Stimulated activated CD4-positive, alpha-beta T cell treated with anti-CD3 and anti-CD28 coated beads, Interleukin-2, amount 100 ng/mL, for 24 hours (primary cell): ENCODE data around the gene PPP1R15B.

Experiments
- DNase-seq, 2 donors: peaks; one replicate each; pipeline ENCODE4 v3.0.0-alpha.2; 2020

Gene PPP1R15B

DNA sequence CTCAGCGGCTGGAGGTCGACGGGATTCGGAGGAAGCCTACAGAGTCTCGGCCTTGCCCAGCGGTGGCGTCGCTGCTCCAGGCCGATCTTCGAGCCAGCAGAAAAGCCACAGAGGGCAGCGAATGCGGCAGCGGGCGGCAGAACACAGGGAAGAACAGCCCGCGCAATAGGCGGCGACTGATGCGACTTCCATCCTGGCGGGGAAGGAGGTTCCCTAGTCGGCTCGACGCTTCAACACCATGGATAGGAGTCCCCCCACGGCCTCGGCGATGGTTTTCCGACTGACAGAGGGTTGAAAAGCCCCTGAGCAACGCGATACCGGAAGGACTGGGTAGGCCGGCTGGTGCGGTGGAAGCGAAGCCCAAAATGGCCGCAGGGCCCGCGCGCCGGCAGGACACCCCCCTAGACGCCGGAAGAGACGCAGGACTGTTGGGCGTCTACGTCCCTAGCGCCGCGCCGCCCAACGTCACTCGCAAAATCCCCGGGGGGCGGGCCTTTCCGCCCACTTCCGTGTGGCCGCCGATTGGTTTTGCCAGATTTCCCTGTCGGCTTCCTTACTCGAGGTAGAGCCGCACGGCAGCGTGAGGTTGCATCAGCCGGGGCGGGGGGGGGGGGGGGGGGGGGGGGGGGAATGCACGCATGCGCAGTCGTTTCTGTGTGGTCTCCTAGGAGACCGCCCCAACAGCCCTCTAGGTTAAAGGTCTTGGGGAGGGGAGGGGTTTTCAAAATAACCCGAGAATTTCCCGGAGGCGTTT, at the start of gene PPP1R15B:
PPP1R15B (minus strand) TSS at position 367 of the 754 bp plus-strand sequence. CDS start 406 bp downstream, outside the sequence.
- peak; percentile 95 to 97 for DNase-seq

DNA sequence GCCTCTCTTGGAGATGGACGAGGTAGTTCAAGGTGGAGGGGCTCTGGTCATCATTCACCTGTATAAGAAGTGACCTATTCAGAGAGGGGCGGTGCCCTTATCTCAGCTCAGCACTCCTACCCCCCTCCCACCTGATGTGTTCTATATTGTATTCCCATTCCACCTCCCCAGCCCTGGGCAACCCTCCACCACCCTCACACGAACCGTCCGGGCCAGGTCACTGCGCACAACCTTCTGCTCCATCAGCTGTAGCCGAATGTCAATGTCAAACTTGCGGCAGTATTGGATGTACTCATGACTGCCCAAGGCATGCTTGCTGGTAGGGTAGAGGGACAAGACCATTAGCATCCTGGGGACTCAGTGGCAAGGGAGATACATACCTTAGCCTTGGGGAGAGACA, 48.7 kb upstream of the PPP1R15B start:
- no peak for DNase-seq

DNA sequence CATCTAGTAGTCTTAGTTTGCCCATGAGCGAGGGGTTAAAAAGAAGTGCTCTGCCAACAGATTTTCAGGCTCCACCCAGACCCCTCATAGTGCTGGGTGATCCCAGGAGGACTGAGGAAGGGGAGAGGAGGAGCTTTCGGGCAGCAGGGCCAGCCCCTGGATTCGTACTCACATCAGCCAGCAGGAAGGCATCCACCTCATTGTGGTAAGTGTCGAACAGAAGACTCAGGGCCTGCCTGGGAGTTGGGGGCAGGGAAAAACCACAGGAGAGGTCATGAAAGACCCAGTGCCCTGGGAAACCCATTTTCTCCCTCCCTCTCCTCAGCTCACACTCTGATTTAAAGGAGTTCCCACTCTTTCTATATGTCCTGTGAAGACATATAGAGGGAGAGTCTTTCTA, 48.1 kb upstream of the PPP1R15B start:
- no peak for DNase-seq

DNA sequence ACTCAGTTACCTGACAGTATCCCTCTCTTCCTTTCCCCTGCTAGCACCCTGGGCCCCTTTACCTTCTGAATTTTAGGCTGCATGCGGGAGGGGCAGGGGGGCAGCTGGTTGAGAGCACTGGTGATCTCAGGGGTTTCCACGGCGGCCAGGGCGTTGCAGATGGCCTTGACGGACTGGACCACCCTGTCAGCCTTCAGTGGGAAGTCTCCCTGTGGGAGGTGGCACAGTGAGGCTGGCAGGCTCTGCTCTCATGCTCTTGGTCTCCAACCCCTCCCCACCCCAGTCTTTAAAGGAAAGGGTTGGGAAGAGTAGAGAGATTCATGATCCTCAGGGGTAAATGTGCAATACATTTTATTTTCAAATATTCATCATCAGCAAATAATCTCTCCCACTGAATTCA, 46.0 kb upstream of the PPP1R15B start:
- no peak for DNase-seq

DNA sequence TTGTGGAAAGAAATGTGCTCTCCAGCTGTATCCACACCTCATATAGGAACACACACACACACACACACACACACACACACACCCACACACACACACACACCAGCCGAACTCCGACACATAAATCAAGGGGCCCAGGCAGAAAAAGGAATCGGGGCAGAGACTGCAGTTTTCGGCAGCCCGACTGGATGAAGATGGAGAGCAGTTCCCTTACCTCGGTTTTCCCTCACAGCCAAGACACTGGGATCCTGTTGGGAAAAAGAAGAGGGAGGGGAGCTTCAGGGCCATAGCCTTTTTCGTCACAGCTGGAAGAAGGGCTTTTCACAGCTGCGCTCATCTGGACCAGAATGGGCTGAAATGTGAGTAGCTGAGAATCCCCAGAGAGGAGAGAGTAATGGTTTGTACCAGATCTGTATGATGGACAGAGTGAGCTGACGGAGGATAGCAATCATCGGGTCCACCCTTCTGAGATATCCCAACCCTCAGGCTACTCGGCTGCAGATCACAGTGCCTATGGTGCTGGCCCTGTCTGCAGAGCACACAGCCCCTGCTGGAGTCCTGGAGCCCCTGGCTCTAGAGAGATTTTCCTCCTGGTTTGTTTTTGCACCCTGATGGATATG, 45.3 kb upstream of the PPP1R15B start:
- no peak for DNase-seq

DNA sequence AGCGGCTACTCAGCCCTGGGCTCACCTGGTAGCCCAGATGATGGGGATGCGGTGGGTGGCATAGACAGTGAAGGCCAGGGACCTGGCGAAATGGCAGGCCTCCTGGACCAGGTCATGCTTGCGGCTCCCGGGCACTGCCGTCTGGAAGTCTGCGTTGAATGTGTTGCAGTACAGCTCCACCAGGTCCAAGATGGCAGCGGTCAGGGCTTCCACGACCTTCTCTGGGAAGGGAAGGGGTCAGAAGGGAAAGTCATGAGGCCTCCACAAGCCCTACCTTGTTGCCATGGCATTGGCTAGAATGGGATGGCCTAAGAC, 44.2 kb upstream of the PPP1R15B start:
- DNase-seq, result no peak

DNA sequence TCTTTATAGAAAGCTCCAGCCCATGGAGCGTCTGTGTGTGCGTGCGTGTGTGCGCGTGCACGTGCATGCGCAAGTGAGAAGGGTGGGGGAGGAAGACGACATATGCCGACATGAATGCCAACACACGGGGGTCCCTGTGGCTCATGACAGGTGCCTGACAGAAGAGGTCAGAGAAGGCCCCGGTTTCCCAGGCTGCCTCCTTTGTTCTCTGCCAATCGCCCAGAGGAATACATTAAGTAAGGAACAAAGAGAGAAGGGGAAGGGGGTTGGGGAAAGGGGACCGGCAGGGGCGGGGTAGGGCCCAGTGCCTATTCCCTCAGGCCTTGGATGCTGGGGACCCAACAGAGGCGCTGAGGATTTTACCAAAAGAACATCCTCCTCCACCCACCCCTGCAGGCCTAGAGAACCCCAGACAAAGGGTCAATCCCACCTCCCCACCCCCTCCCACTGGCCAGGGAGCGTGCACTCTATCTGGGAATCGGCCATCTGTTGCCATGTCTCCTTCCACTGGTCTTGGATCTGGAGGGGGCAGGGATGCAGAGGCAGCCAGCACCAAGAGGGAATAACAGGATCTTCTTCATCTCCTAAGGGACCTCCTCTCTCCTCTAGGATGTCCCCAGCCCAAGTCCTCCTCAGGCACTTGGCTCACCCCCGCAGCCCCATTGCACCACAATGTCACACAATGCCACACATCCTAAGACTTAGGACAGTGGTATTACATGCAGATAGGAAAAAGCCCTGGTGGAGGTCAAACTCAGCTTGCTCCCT, 43.6 kb upstream of the PPP1R15B start:
- no peak for DNase-seq

DNA sequence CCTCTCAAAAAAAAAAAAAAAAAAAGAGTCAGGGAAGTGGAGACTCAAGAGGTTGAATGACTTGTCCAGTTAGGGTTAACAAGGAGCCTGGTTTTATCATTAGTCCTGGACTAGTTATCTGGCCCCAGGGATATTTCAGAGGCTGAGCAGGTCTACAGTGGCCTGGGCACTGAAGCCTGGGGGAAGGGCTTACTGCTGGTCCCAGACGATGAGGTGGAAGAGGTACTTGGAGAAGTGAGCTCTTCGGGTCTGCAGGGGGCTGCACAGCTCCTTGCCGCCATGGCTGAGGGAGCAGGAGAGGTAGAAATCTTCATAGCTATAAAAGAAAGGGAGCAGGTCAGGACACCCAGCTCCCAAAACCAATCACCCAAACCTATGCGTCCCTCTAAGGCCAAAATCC, 42.9 kb upstream of the PPP1R15B start:
- DNase-seq, result no peak

DNA sequence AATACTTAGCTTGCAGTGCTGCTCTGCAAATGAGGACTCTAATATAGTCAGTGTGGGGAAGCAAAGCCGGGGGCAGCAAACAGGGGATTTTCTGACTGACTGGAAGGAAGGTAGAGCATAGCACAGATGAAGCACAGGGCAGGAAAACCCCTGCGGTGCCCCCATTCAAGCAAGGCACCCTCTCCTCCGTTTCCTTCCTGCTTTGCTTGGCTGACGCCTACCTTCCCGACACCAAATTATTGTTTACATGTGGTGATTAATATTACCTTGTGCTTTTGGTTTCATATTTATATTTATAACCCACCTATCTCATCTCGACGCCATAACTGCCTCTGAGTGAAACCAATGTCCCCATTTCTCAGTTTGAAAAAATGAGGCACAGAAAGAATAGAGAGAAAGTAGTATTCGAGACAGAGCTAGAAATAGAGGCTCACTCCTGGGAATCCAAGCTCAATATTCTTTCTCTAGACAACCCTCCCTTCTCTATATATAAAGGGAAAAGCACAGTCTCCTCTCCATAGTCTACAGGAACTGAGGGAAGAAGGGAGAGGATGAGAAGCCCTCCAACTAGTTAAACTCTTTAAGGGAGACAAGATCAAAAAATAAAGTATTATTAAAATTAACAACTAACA, 41.6 kb upstream of the PPP1R15B start:
- DNase-seq, result peak; percentile 62 to 71

DNA sequence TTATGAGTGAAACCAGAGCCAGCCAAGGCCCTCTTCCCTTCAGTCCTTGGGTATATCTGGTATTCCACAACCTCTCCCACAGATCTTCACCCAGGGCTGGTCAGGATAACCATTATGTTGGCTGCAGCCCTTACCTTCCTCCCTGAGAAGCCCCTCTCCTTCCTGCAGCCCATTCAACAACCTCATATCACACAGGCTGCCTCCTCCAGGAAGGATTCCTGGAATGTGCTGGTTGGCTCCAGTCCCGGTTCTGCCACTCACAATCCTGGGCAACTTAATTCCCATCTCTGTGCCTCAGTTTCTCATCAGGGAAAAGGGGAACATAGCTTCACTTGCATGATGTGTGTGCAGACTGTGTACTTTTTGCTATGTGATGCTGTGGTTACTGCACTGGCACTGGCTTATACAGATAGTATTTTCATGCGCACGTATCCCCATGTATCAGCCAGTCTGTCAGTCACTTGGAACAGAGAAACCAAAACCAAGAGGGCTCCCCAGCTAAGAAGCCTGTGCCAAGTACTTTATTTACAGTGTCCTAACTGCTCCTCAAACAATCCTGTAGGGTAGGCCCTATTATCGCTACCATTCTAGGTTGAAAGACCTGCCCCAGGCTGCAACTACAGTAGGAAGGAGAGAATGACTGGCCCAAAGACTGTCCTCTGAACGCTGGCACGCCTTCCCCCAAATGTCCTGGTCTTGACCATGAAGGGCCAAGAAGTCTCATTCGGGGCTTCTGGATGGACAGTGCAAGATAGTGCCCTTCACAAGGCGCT, 39.9 kb upstream of the PPP1R15B start:
- DNase-seq, result no peak

DNA sequence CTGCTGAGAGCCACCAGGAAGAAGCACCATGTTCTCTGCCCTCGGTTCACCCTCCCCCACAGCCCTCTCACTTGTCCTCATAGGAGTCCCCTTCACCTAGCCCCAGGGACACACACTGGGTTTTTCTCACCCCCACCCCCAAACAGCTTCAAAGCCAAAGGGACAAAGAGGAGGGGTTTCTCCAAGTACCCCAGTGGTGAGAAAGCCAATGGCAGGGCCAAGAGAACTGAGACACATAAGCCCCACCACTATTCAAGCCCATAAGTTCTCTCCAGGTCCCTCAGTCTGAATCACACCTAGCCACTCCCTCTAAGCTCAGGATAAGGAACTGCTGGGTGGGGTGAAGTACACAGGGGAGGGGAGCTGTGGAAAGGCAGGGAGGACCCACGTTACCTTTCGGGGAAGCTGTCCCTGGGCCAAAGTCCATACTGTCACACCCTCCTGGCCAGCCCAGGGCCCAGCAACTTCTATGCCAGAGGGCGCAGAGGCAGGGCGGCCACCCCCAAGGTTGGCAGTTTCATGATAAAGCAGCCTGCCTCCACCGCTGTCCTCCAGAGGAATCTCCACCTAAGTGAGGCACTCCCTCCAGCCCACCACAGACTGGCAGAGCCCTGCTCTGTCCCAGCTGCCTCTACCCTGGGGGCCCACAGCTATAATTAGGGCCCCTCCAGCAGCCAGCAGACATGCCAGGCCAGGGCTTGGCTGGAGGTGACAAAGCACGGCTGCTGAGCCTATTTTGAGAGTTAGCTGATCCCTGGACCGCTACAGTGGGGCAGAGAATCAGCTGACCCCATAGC, 39.0 kb upstream of the PPP1R15B start:
- no peak for DNase-seq

DNA sequence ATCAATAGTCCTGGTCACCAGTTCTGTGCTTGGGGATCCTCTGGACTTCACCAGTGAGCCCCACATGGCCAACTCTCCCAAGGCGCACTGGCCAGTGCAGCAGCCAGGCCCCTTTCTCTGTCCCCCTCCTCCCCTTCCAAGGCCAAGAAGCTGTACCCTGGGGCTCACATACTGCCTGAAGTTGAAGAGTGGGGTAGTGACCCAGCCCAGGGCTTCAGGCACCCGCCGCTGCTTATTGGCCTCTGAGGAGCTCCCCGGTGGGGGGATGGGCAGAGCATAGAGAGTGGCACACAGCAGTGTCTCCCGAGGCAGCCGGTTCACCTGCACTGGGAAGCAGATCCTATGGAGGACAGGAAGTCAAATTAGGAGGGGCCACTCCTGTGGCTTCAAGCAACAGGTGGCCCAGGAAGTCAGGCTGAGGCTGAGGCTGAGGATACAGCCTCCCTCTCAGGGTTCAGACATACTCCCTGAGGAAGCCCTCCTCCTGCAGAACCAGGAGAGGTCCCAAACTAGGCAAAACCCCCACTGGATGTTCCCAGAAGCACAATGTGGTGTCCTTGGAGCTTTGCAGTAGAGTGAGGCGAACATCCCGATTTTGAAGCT, 38.2 kb upstream of the PPP1R15B start:
- no peak for DNase-seq

DNA sequence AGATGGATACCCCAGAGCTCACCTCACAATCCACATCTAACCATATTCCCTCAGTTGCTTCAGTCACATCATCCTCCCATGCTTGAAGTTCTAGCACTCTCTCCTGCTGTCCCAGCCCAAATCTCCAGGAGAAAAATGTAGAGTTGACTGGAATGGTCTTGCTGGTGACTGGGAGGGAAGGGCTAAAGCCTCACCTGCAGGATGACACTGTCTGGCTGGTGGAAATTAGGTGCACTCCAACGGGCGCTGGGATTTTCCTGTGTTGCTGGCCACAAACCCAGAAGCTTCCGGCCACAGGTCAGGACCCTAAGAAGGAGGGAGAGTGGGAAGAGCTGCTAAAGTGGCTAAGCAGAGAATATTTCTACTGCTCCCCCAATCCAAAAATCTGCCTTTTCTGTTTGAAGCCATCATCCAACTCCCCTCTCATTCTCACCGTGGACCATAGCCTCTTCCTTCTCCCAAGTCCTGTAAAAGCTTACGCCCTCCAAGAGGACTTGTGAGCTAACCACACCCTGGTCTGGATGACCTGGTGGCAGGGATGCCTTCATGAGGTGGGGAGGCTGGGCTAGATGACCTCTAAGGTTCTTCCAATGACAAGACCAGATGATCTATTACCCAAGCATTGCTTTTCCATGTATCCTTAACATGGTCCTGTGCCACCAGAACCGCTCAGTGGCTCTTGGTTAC, 37.5 kb upstream of the PPP1R15B start:
- DNase-seq, result no peak

DNA sequence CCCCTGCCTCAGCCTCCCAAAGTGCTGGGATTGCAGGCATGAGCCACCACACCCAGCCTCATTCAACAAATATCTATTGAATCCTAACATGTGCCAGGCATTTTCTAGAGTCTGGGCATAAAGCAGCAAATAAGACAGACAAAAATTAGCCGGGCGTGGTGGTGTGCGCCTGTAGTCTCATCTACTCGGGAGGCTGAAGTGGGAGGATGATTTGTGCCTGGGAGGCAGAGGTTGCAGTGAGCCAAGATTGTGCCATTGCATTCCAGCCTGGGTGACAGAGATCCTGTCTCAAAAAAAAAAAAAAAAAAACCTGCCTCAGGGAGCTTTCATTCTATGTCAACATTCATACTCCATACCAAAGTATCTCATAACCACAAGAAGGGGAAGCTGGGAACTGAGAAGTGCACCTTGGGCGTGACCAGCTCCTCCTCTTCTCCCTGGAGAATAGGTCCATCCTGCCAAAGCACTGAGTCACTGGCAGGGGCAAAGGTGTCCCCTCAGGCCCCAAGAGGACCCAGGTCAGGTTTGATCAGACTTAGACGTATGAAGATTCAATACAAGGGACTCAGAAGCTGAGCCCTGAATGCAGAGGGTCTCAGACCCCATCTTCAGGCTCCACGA, 36.8 kb upstream of the PPP1R15B start:
- DNase-seq, result no peak

DNA sequence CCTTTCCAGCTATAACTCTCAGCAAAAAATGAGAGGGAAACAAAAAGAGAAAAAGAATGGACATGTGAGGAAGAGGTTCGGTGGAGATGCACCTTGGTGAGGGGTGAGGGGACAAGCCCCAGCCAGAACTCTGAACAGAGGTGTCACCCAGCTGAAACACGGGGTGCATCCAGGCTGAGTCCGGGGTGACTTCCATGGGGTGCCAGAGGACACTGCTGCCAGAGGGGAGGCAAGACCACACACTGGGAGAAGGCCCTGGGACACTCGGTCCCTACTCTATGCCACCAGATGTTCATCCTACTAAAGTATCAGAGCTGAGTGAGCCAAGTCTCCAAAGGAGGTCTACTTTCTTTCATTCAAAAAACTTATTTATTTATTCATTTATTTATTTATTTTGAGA, 36.1 kb upstream of the PPP1R15B start:
- no peak for DNase-seq

DNA sequence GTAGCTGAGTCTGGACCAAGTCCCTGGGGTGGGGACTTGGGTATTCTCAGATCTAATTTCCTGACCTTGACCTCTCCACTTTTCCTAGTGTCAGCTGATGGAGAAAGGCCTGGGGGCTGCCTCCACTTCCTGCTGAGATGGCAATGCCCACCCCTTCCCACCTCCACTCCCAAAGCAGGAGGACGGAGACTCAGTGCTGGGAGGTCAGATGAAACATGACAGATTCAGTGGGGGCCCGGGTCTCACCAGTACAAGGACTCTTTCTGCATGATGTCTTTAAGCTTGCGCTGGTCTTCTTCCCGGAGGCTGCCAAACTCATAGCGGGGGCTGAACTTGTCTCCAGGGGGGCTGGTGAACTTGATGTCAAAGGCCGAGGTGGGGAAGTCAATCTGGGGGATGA, 35.6 kb upstream of the PPP1R15B start:
- DNase-seq, result no peak

DNA sequence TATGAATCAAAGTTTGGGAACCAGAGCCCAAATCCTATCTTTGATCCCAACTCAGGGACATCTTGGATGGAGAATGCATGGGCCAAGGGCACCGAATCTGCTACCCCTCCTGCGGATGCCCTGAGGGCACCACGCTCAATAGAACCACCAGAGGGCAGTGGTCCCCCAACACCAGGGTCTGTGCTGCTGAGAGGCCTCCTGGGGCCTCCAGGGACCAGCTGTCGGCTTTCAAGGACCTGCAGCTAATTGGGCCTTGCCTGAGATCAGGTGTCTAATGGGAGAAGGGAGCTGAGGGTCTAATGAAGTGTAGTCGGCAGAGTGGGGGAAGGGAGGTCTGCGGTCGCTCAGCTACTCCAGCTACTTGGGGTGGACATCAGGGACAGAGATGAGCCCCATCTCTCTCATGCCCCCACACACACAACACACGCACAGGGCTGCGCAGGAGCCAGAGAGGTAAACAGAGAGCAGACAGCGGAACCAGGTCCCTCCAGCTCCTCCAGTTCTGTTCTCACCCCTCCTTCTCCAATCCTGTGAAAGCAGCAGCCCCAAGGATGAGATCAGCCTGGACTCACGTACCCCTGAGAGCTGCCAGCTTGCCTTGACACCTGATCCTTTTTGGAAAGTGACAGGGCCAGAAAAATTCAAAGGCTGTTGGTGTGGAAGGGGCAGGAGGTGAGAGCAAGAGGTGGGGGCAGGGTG, 34.9 kb upstream of the PPP1R15B start:
- peak; percentile 77 to 80 for DNase-seq

DNA sequence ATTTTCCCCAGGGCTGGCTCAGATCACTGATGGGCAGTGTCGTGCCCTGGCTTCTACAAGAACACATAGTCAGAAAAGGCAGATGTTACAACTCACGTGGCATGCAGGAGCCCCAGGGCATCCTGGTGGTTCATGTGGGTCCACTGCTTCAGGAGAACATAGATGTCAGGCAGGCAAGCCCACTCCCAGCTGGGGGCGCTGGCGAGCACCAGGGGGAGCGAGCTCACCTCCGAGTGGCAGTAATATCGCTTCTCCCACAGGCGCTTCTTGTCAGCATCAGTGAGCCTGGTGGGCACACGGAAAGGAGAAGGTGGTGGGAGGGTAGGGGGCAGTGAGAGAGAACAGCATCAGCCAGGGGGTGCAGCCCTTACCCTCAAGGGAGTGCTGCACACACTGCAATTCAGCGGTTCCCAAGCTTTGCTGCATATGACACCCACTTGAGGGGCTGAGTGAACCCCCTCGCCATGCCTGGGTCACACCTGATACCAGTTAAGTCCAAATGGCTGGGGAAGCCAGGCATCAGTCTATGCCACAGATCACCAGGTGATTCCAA, 34.3 kb upstream of the PPP1R15B start:
- DNase-seq, result peak; percentile 55 to 66

DNA sequence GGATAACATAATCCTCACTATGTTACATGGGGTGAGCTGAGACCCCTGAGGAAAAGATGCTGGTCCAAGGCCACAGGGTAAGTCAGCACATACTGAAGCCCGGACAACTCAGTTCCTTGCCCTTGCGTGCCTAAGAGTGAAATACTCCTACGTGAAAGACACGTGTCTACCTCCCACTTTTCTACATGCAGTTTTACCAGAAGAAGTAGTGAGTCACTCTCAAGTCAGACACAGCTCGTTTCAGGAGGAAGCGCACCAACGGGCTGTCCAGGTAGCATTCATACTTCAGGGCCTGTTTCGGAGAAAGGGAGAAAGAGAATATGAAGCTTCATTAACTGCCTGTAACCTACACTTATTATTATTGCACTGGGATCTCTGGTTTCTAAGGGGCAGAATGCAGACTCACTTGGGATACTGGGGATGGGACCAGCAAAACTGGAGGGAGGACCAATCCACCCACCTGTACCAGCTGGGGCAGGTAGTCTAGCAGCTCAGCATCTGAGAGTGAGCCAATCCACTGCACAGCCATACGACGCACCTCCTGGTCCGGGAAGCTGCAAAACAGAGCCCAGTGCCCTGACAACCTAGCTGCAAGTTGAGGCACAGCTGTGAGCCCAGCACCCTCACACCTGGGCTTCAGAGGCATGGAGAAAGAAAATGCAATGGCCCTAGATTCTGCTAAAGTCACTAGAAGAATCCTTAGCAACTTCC, 32.4 kb upstream of the PPP1R15B start:
- peak; percentile 16 to 38 for DNase-seq
